Measurements from ENCODE around the gene TGFBR2. TPM values are rescaled to one million over a fixed set of nuclear protein-coding genes. Genes with fewer than 3 reads are reported as not detected.
A peak's percentile ranks its signal among the peaks of the same experiment; 100 is the strongest.

TGFBR2 gene
- total RNA-seq, 1 donor from 2014 or later, result 632 TPM

GRCh38 chr3:30693470-30694120 is 87.2 kb downstream of the TGFBR2 start:
- peak; percentile 86 for DNase-seq

- no peak for DNase-seq
Observed at GRCh38 chr3:30694148-30694547, 87.7 kb downstream of the TGFBR2 start.

GRCh38 chr3:30694668-30695067 is 88.3 kb downstream of the TGFBR2 start:
- DNase-seq, result no peak

- peak; percentile 30 for DNase-seq
Observed at GRCh38 chr3:30695302-30696061, 89.1 kb downstream of the TGFBR2 start.

GRCh38 chr3:30696403-30696819 is 90.0 kb downstream of the TGFBR2 start:
- DNase-seq, result no peak

GRCh38 chr3:30696896-30697295 is 90.5 kb downstream of the TGFBR2 start:
- no peak for DNase-seq

- no peak for DNase-seq
Observed at GRCh38 chr3:30698549-30698948, 92.1 kb downstream of the TGFBR2 start.

- DNase-seq, result peak; percentile 30
Observed at GRCh38 chr3:30699927-30700326, 93.5 kb downstream of the TGFBR2 start.

- peak; percentile 13 for DNase-seq
Observed at GRCh38 chr3:30700702-30701321, 94.4 kb downstream of the TGFBR2 start.

- DNase-seq, result peak; percentile 15
Observed at GRCh38 chr3:30702038-30702827, 95.8 kb downstream of the TGFBR2 start.

- peak; percentile 64 for DNase-seq
Observed at GRCh38 chr3:30702828-30703397, 96.5 kb downstream of the TGFBR2 start.

GRCh38 chr3:30704931-30705890 is 98.8 kb downstream of the TGFBR2 start:
- DNase-seq, result peak; percentile 83

- DNase-seq, result peak; percentile 44
Observed at GRCh38 chr3:30707825-30708224, 101.4 kb downstream of the TGFBR2 start.

GRCh38 chr3:30708472-30708871 is 102.1 kb downstream of the TGFBR2 start:
- peak; percentile 77 for DNase-seq

- DNase-seq, result peak; percentile 20
Observed at GRCh38 chr3:30710017-30710416, 103.6 kb downstream of the TGFBR2 start.

- no peak for DNase-seq
Observed at GRCh38 chr3:30711151-30711550, 104.8 kb downstream of the TGFBR2 start.

GRCh38 chr3:30711867-30712266 is 105.5 kb downstream of the TGFBR2 start:
- no peak for DNase-seq

- DNase-seq, result peak; percentile 43
Observed at GRCh38 chr3:30712991-30713390, 106.6 kb downstream of the TGFBR2 start.

GRCh38 chr3:30713885-30714503 is 107.6 kb downstream of the TGFBR2 start:
- no peak for DNase-seq

GRCh38 chr3:30719536-30719935 is 113.1 kb downstream of the TGFBR2 start:
- DNase-seq, result no peak
